HG03521 (cell line): ENCODE measurements around the gene NMNAT2.
"Not testable (repeated sequence)": the region's sequence is repeated elsewhere in the genome, so short reads cannot be mapped to it uniquely, and the experiment has no call there.

Experiments
- ATAC-seq: cut with Tn5 transposase; IDR thresholded peaks from one replicate; pipeline ENCODE4 v1.9.1; 2021; ENCODE audit warnings: mild to moderate bottlenecking, moderate library complexity; ENCODE audit not compliant: unreplicated experiment

Gene NMNAT2

GRCh38 chr1:183241471-183241870 is 176.7 kb downstream of the NMNAT2 start:
- ATAC-seq: no peak

- ATAC-seq: not testable (repeated sequence)
Measured at GRCh38 chr1:183240853-183241252, 177.3 kb downstream of the NMNAT2 start.

- no peak for ATAC-seq
Measured at GRCh38 chr1:183240526-183240825, 177.7 kb downstream of the NMNAT2 start.

GRCh38 chr1:183239793-183240525 is 178.2 kb downstream of the NMNAT2 start:
- ATAC-seq: no peak

- no peak for ATAC-seq
Measured at GRCh38 chr1:183239220-183239742, 178.9 kb downstream of the NMNAT2 start.

- ATAC-seq: no peak
Measured at GRCh38 chr1:183238071-183238470, 180.1 kb downstream of the NMNAT2 start.

GRCh38 chr1:183237046-183237445 is 181.1 kb downstream of the NMNAT2 start:
- ATAC-seq: no peak

- ATAC-seq: no peak
Measured at GRCh38 chr1:183236158-183236725, 181.9 kb downstream of the NMNAT2 start.

GRCh38 chr1:183235503-183235902 is 182.7 kb downstream of the NMNAT2 start:
- ATAC-seq: no peak

- ATAC-seq: no peak
Measured at GRCh38 chr1:183234660-183235476, 183.3 kb downstream of the NMNAT2 start.

GRCh38 chr1:183233113-183233512 is 185.1 kb downstream of the NMNAT2 start:
- no peak for ATAC-seq

GRCh38 chr1:183231545-183231944 is 186.6 kb downstream of the NMNAT2 start:
- ATAC-seq: no peak

GRCh38 chr1:183230413-183230812 is 187.8 kb downstream of the NMNAT2 start:
- no peak for ATAC-seq

GRCh38 chr1:183228347-183229220 is 189.6 kb downstream of the NMNAT2 start:
- no peak for ATAC-seq

- ATAC-seq: no peak
Measured at GRCh38 chr1:183227422-183228346, 190.5 kb downstream of the NMNAT2 start.

GRCh38 chr1:183226963-183227362 is 191.2 kb downstream of the NMNAT2 start:
- no peak for ATAC-seq

- ATAC-seq: no peak
Measured at GRCh38 chr1:183226361-183226760, 191.8 kb downstream of the NMNAT2 start.

GRCh38 chr1:183223467-183223866 is 194.7 kb downstream of the NMNAT2 start:
- no peak for ATAC-seq

- ATAC-seq: no peak
Measured at GRCh38 chr1:183222909-183223308, 195.3 kb downstream of the NMNAT2 start.

GRCh38 chr1:183219616-183220009 is 198.6 kb downstream of the NMNAT2 start:
- no peak for ATAC-seq
